Measurements from ENCODE around the gene AGT.
"Not testable (repeated sequence)": the region's sequence is repeated elsewhere in the genome, so short reads cannot be mapped to it uniquely, and the experiment has no call there.

The AGT gene

DNA sequence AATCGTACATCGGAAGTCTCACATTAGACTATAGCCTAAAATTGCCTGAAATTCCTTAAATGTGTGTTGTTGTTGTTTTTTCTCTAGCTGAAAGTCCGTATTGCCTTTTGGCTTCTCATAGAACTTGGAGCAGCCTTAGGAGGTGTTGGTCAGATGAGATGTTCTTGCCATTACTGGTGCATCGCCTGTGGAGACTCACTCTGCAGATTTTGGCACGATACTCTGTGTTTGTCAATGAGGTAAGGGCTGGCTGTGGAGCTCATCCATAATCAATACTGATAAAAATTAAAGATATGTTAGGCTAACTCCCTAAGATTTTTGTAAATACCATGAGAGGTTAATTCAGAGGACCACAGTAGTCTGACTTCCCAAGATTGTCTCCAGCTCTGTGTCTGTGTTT, 28.9 kb downstream of the AGT start:
- DNase-seq: no peak

DNA sequence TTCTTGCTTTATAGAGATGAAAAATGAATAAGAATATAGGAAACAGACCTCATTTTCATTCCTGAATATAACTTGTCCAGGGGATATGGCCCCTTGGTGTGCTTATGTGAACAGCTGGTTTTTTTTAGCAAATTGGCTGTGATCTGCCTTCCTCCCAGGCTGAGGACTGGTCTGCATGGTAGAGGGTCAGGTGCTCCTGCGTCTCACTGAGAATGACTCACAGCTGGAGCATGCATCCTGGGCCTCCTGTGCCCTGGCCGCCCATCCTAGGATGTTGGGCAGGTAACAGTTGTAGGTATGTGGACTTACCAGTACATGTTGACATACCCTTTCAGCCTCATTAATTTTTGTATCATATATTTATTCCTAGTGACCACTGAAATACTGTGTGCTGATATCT, 29.8 kb downstream of the AGT start:
- no peak for DNase-seq

DNA sequence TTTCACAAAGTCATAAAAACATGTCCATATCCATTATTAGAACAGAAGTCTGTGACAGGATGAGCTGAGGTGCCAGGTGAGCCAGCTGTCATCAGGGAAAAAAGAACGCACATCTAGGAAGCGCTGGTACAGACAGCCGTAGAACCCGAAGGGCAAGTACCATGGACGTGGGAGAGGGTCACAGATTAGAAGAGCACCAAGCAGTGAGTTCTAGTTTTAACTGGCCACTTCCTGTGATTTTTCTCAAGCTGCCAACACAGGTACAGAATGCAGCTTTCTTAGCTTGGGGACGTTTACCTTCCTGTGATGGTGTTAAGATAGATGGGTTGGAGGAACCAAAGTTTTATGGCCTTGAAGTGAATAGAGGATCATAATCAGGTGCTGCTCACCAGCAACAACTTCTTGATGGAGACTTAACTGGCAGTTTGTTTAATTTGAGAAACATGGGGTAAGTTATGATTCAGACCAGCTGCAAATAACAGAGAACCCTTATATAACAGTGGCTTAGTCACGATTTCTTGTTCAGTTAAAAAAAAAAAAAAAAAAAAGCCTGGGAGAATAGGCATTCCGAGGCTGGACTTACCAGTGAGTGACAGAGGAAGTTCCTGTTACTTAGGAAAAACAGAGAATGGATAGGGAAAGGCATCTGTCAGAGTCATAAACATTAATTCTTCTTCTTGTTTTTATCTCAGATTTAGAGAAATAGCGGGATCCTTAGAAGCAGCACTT, 30.9 kb downstream of the AGT start:
- peak; percentile 62 for DNase-seq

DNA sequence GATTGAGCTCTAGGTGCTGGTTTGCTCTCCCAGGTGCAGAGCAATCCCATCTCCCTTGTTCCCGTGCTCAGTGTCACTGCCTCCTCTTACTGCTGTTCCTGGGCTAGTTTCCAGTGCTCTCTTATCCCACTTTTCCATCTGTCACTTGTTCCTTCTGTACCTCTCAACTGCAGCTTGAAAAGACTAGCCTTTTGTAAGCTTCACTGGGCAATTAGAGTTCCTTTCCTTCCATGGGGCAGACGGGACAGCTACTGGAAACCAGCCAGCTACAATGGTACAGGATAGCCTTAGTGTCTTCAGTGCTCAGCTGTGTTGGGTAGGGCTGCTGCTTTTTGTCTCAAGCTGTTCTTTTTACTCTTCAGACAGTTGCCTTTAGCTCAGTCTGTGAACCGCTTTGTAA, 31.6 kb downstream of the AGT start:
- no peak for DNase-seq

DNA sequence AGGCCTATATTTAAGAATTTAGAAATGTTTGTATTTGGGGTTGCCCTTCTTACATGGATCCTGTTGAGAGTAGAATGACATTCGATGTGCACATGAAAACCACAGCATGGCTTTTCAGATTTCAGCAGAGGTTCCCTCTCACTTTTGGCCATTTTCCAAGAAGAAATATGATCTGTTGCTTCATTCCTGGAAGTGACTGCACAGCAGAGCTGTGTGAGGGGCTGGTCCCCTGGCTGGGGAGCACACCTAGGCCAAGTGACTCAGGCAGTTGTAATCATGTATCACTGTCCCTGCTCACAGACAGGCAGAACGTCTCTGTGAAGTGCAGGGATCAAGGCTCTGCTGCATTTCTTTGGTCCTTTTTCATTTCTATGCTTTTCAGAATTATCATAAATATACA, 32.3 kb downstream of the AGT start:
- peak; percentile 85 for DNase-seq

DNA sequence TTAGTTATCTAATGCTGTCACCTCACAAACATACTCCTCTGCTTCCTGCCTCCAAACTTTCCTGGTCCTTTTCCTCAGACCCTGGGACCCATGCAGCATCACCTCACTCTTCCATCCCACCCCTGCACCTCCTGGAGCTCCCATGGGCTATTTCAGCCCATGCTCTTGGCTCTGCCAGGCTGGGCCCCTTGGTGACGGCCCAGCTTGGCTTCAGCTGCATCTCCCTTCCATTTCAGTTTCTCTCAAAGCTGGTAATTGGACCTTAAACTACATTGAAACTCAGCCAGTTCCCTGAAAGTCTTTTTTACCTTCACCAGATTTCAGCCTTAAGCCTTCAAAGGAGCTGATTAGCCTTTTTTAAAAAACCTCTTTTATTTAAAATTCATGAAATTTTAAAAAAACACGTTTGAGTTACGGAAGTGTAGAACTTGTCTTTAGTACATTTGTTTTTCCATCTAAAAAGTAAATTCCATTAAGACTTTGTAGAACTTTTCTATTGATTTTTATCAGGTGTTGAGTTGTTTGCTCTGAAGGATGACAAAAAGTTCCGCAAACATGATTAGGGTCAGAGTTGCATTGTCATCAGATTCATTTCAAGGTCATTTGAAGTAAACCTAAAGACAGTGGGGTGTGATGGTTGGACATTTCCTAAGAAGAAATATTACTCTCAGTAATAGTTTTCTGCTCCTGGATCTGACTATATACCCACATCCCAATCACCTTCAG, 33.5 kb downstream of the AGT start:
- DNase-seq: no peak

DNA sequence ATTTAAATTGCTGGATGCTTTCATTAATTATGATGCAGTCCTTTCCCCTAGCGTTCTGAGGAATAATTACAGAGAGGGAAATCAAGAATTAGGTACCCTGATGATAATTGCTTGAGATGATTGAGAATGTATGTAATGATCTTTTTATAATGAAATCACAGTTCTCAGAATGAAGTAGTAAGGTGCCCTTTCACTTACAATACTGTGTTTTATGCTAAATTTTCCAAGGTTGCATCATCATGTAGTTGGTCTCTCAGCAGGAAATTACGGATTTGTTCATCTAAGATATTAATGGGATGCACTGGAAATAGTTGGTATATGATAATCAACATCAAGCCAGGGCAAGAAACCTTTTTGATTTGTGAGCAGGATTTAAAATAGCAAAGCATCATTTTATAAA, 34.1 kb downstream of the AGT start:
- no peak for DNase-seq

DNA sequence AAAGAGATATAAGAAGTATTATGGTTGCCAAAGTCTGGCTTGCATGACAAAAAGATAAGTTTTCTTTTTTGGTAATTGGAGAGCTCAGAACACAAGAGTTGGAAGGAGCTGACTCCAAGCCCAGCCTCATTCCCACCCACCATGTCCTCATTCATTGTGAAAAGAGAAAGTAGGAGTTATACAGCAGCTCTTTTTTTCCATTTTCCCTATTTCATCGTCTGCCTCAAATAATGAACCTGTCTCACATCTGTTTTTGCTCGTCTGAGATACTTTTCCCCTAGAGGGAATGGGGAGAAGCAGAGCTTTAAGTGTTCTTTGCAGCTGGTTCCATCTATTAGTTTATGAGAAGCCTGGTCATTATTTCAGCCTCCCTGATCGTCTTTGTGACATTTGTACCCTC, 34.7 kb downstream of the AGT start:
- no peak for DNase-seq

DNA sequence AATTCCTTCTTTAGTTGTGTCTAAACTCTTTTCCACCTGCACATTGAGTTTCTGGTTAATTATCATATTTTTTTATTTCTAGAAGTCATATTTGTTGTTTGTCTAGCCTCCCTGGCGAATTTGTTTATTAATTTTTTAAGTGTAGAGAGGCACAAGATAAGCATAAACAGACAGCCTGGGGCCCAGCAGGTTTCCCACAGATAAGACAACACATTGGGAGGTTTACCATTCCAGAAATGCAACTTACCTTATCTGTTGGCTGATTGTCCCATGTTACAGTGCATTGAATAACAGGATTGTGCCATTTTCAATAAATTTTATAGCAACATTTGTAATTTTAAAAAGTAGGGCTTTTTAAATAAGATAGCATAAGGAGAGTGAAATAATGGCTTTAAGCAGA, 36.7 kb downstream of the AGT start:
- no peak for DNase-seq

DNA sequence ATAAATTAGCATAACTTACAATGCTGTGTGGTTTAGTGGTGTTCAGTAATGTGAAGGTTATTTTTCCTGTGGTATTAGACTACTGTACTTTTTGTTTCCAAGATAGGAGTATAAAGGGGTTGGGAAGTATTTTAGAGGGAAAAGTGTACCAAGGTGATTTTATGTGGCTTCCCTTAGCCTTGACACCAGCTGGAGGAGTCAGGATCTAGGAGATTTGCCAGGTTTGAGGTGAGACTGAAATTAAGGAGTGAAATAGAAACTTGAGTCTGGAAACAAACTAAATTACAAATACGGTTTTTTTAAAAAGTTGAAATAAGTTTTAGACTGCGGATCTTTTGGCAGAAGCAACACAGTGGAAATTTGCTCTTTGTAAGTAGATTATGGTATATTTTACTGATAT, 39.3 kb downstream of the AGT start:
- DNase-seq: no peak

DNA sequence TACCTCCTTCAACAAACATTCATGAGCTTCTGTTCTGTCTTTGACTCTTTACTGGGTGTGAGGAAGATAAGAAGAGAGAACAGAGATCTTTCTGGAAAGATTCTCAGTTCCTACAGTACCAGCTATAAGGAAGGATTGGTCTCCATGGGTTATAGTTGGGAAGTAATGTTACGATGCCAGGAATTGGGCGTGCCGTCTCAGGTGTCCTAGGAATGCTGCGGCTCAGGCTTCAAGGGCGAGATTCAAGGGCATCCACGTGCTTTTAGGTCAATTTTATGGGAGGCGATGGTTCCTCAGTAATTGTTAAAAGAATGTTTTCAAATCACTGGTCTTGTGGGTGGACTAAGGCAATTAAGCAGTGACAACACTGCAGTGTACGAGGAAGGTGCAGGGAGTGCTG, 44.4 kb downstream of the AGT start:
- no peak for DNase-seq

DNA sequence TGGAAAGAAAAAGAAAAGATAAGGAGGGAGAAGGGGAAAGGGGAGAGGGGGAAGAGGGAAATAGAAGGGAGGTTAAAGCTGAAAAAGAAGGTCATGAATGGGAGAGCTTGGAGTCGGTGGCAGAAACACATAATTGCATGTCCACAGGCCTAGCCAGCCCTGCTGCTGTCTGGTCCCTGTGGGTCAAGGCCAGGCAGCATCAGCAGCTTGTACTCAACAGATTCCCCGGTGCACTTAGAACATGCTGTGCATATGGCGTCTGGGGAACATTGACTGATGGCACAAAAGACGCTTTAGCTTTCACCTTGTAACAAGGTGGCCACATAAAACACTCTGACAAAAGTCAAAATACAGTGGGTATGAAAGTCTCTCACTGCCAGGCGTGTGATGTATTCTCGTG, 45.7 kb downstream of the AGT start:
- no peak for DNase-seq

DNA sequence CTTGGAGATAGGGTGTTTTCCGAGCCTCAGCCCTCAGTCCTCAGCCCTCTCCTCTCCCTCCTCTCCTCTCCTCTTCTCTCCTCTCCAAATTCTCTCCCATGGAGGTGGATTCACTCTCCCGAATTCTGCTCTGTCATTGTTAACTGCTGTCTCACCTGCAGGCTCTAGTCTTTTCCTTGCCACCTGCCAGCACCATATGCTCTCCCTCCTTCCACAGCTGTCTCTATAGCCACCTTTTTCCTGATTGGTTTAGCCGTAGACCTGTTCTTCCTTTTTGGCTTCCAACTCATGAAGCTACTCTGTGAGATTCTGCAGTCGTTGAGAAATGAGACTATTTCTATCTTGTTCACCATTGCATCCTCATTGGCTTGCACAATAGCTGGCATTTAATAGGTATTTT, 51.9 kb downstream of the AGT start:
- DNase-seq: no peak

DNA sequence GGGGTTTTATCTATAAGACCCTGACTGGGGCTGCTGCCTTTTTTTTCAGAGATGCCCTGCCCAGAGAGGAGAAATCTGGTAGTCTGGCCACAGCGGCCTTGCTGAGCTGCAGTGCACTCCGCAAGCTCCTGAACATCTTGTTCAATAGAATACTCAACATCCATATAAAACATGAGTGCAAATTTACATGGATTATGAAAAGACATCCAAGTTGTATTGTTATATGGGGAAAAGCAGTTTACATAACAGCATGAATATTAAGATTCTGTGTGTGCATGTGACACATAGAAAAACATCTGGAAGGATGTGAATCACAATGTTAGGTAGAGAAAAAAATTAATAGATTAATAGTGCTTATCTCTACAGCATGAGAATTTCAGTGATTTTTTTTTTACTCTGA, 55.2 kb downstream of the AGT start:
- no peak for DNase-seq

DNA sequence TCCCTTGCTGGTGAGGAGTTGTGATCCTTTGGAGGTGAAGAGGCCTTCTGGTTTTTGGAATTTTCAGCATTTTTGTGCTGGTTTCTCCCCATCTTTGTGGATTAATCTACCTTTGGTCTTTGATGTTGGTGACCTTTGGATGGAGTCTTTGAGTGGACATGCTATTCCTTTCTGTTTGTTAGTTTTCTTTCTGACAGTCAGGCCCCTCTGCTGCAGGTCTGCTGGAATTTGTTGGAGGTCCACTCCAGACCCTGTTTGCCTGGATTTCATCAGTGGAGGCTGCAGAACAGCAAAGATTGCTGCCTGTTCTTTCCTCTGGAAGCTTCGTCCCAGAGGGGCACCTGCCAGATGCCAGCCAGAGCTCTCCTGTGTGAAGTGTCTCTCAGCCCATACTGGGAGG, 55.8 kb downstream of the AGT start:
- DNase-seq: not testable (repeated sequence)

DNA sequence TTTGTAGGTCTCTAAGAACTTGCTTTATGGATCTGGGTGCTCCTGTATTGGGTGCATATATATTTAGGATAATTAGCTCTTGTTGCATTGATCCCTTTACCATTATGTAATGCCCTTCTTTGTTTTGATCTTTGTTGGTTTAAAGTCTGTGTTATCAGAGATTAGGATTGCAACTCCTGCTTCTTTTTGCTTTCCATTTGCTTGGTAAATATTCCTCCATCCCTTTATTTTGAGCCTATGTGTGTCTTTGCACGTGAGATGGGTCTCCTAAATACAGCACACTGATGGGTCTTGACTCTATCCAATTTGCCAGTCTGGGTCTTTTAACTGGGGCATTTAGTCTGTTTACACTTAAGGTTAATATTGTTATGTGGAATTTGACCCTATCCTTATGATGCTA, 57.2 kb downstream of the AGT start:
- DNase-seq: not testable (repeated sequence)
